Measurements from ENCODE around the gene CSNK1A1L. TPM values are rescaled to one million over a fixed set of nuclear protein-coding genes. Genes with fewer than 3 reads are reported as not detected.
A peak's percentile ranks its signal among the peaks of the same experiment; 100 is the strongest.

CSNK1A1L gene
- total RNA-seq, 1 donor from 2014 or later, result not detected

- TF ChIP-seq POLR2A (IDR thresholded peaks at IDR 0.05) (no peak), CTCF (IDR thresholded peaks at IDR 0.05) (no peak), POLR2AphosphoS5 (IDR thresholded peaks at IDR 0.05; ENCODE audit: insufficient read depth in 1 of 2, low read depth in 1 of 2) (no peak)
- no peaks in the 10 kb centered on the region for H3K27me3 ChIP-seq
- no peaks in the 10 kb centered on the region for H3K36me3 ChIP-seq
- H3K27ac ChIP-seq, result no peak overlapping the region
- H3K4me3 ChIP-seq, result no peak overlapping the region
- H3K9me3 ChIP-seq, result no peaks in the 10 kb centered on the region
- no peak for DNase-seq (ENCODE audit: extremely low spot score in 2 of 2)
- H3K4me1 ChIP-seq, result no peaks in the 10 kb centered on the region
- intact Hi-C loops (cut with DNase I), result no loop called here
Observed at GRCh38 chr13:37085606-37086005, 19.9 kb downstream of the CSNK1A1L start.

- TF ChIP-seq CTCF (IDR thresholded peaks at IDR 0.05) (no peak), POLR2AphosphoS5 (IDR thresholded peaks at IDR 0.05; ENCODE audit: insufficient read depth in 1 of 2, low read depth in 1 of 2) (no peak), POLR2A (IDR thresholded peaks at IDR 0.05) (no peak)
- no peaks in the 10 kb centered on the region for H3K4me1 ChIP-seq
Observed at GRCh38 chr13:37076818-37077217, 28.6 kb downstream of the CSNK1A1L start.

GRCh38 chr13:37075164-37075563 is 30.3 kb downstream of the CSNK1A1L start:
- TF ChIP-seq CTCF (IDR thresholded peaks at IDR 0.05) (no peak), POLR2A (IDR thresholded peaks at IDR 0.05) (no peak), POLR2AphosphoS5 (IDR thresholded peaks at IDR 0.05; ENCODE audit: insufficient read depth in 1 of 2, low read depth in 1 of 2) (no peak)
- no peak for DNase-seq (ENCODE audit: extremely low spot score in 2 of 2)
- intact Hi-C loops (cut with DNase I), result loop anchor here (10.0 kb wide), 1 partner anchor 530 kb away; no protein-coding TSS in a partner anchor
- Histone ChIP-seq H3K9me3 (no peaks in the 10 kb centered on the region), H3K27me3 (no peaks in the 10 kb centered on the region), H3K27ac (no peak overlapping the region), H3K4me1 (no peaks in the 10 kb centered on the region), H3K36me3 (no peaks in the 10 kb centered on the region), H3K4me3 (no peak overlapping the region)

More at GRCh38 chr13:37076818-37077217, 28.6 kb downstream of the CSNK1A1L start:
- H3K27ac ChIP-seq, result no peak overlapping the region
- H3K27me3 ChIP-seq, result no peaks in the 10 kb centered on the region
- no peak for DNase-seq (ENCODE audit: extremely low spot score in 2 of 2)
- intact Hi-C loops (cut with DNase I), result loop anchor here (10.0 kb wide), 1 partner anchor 528 kb away; no protein-coding TSS in a partner anchor
- H3K4me3 ChIP-seq, result no peak overlapping the region
- no peaks in the 10 kb centered on the region for H3K9me3 ChIP-seq
- no peaks in the 10 kb centered on the region for H3K36me3 ChIP-seq

DNA sequence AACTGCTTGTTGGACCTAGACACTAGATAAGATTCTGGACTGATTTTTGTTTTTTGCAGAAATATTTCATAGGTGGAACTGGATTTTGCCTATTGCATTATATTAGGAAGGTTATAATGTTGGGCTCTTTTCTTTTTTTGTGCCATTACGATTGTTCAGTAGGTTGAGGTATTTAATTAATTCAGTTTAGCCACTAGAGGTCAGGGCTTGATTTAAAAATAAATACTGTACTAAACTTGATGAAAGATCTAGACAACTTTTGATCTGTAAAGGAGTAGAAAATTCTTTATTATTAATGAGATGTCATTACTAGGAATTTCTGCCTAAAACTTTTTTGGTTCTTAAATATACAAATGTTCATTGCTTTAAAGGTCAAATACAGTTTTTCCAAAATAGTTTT is 30.8 kb downstream of the CSNK1A1L start:
- no peaks in the 10 kb centered on the region for H3K36me3 ChIP-seq
- no peaks in the 10 kb centered on the region for H3K9me3 ChIP-seq
- TF ChIP-seq CTCF (IDR thresholded peaks at IDR 0.05) (peak in 1 of 3 experiments; percentile 17), POLR2A (IDR thresholded peaks at IDR 0.05) (no peak), POLR2AphosphoS5 (IDR thresholded peaks at IDR 0.05; ENCODE audit: insufficient read depth in 1 of 2, low read depth in 1 of 2) (no peak)
- no peaks in the 10 kb centered on the region for H3K27me3 ChIP-seq
- no peak overlapping the region for H3K27ac ChIP-seq
- intact Hi-C loops (cut with DNase I), result loop anchor here (10.0 kb wide), 1 partner anchor 530 kb away; no protein-coding TSS in a partner anchor
- no peaks in the 10 kb centered on the region for H3K4me1 ChIP-seq
- DNase-seq (ENCODE audit: extremely low spot score in 2 of 2), result no peak
- no peak overlapping the region for H3K4me3 ChIP-seq

DNA sequence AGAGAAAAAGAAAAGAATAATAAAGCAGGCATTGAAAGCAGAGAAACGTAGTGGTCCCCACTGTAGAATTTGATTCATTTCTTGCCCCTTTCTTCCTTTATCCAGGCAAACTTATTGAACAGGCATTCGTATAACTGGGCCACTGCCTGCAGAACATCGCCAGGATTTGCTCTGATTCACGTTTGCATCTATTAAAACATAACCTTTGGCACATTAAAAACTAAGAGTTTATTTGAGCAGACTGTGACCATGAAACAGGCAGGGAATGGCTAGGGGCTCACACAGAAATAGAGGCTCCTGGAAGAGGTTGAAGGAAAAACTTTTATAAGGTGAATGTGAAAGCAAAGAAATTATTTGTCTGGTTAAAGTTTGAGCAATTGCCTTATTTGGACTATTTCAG is 33.4 kb downstream of the CSNK1A1L start:
- no peaks in the 10 kb centered on the region for H3K27me3 ChIP-seq
- H3K36me3 ChIP-seq, result no peaks in the 10 kb centered on the region
- no peaks in the 10 kb centered on the region for H3K9me3 ChIP-seq
- intact Hi-C loops (cut with DNase I), result loop anchor here (10.0 kb wide), 1 partner anchor 533 kb away; no protein-coding TSS in a partner anchor
- H3K4me1 ChIP-seq, result no peaks in the 10 kb centered on the region
- TF ChIP-seq POLR2A (IDR thresholded peaks at IDR 0.05) (no peak), CTCF (IDR thresholded peaks at IDR 0.05) (no peak), POLR2AphosphoS5 (IDR thresholded peaks at IDR 0.05; ENCODE audit: insufficient read depth in 1 of 2, low read depth in 1 of 2) (no peak)
- H3K4me3 ChIP-seq, result no peak overlapping the region
- no peak for DNase-seq (ENCODE audit: extremely low spot score in 2 of 2)
- no peak overlapping the region for H3K27ac ChIP-seq
